T-helper 2 cell treated with Interferon-gamma antibody and Interleukin-4, amounts not matched to agents 5 μg/mL and 100 μg/mL, for 36 hours (primary cell): ENCODE measurements around the gene PTPRN2.

Experiments used
- DNase-seq: peaks from one replicate; pipeline ENCODE4 v3.0.0; 2021; ENCODE audit warnings: low spot score
- H3K27ac Mint-ChIP-seq: one replicate; pipeline ENCODE4 v1.8.0; 2021; ENCODE audit warnings: mild to moderate bottlenecking, mixed read lengths
- H3K27me3 Mint-ChIP-seq: one replicate; pipeline ENCODE4 v1.8.0; 2021; ENCODE audit warnings: low read depth, mixed read lengths
- H3K36me3 Mint-ChIP-seq: one replicate; pipeline ENCODE4 v1.8.0; 2021; ENCODE audit warnings: low read depth, mixed read lengths
- H3K4me1 Mint-ChIP-seq: one replicate; pipeline ENCODE4 v1.8.0; 2021; ENCODE audit warnings: low read depth, mixed read lengths
- H3K4me3 Mint-ChIP-seq: one replicate; pipeline ENCODE4 v1.8.0; 2022; ENCODE audit warnings: mild to moderate bottlenecking, moderate library complexity, mixed read lengths
- H3K9me3 Mint-ChIP-seq: one replicate; pipeline ENCODE4 v1.8.0; 2021; ENCODE audit warnings: mixed read lengths

PTPRN2 gene

DNA sequence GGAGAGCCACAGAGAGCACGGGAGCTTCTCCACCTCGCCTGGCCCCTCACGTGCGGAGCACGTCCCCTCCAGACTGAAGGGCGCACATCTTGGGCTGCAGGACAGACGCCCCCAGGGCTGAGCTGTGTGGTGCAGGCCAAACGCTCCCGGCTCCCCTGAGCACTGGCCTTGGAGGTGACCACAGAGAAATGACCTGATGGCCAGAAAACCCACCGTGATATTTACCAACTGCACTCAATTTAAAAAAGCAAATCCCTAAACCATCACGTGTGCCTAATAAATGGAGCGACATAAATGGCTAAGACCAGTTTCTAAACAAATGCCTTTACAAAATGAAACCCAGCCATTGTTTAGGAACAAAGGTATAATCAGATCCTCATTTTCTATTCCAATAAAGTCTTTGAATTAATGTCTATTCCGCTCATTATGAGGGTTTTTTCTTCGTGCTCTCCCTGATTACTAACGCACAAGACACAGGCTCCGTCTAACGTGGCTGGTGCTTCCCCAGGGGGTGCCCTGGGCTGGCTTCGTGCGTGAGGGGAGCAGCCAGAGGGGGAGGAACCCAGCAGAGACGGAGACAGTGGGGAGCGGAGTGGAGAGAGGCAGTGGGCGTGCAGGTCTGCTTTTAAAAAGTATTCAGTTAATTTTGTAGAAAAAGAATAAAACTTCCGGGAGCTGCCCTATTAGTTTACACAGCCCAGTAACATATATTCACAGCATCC is 1060.5 kb downstream of the PTPRN2 start:
- no peaks in the 10 kb centered on the region for H3K4me1 Mint-ChIP-seq
- DNase-seq, result no peak
- peaks cover 22% of the 10 kb centered on the region for H3K27me3 Mint-ChIP-seq
- H3K9me3 Mint-ChIP-seq, result peaks cover 7% of the 10 kb centered on the region
- H3K36me3 Mint-ChIP-seq, result no peaks in the 10 kb centered on the region
- no peak overlapping the region for H3K4me3 Mint-ChIP-seq
- no peak overlapping the region for H3K27ac Mint-ChIP-seq

DNA sequence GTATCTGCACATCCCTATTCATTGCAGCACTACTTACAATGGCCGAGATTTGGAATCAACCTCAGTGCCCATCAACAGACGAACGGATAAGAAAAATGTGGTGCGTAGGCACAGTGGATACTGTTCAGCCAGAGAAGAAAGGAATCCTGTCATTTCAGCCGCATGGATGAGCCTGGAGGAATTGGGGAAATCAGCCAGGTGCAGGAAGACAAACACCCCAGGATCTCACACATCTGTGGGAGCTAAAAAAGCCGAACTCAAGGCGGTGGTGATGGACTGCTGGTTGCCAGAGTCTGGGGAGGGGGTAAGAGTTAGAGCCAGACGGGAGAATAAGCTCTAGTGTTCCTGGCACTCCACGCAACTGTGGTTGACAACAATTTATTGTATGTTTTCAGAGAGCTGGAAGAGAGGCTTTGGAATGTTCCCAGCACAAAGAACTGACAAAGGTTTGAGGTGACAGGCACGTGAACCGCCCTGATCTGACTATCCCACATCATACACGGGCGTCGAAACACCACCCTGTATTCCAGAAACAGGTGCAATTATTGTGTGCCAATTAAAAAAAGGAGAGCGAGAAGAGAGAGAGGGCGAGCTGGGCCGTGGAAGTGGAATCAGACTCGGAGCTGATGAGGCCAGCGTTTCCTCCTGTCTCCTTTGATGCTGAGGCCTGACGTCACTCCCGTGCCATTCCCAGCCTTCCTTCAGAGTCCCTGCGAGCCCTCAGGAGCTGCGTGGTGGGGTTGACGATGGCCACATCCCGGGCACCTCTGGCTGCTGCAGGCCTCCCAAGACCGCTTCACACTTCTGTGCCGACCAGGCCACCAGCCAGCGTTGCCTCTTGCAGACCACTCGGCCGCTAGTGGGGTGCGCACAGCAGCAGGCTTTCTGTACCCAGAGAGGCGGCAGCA is 1061.4 kb downstream of the PTPRN2 start:
- H3K27ac Mint-ChIP-seq, result no peak overlapping the region
- H3K36me3 Mint-ChIP-seq, result no peaks in the 10 kb centered on the region
- H3K27me3 Mint-ChIP-seq, result peaks cover 14% of the 10 kb centered on the region
- H3K4me1 Mint-ChIP-seq, result no peaks in the 10 kb centered on the region
- no peak for DNase-seq
- no peaks in the 10 kb centered on the region for H3K9me3 Mint-ChIP-seq
- H3K4me3 Mint-ChIP-seq, result no peak overlapping the region

DNA sequence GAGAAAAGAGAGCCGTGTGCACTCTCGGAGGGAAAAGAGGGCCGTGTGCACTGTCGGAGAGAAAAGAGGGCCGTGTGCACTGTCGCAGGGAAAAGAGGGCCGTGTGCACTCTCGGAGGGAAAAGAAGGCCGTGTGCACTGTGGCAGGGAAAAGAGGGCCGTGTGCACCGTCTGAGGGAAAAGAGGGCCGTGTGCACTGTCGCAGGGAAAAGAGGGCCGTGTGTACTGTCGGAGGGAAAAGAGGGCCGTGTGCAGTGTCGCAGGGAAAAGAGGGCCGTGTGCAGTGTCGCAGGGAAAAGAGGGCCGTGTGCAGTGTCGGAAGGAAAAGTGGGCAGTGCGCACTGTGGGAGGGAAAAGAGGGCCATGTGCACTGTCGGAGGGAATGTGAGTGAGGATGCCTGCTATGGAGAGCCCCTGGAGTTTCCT is 1062.1 kb downstream of the PTPRN2 start:
- H3K9me3 Mint-ChIP-seq, result no peaks in the 10 kb centered on the region

DNA sequence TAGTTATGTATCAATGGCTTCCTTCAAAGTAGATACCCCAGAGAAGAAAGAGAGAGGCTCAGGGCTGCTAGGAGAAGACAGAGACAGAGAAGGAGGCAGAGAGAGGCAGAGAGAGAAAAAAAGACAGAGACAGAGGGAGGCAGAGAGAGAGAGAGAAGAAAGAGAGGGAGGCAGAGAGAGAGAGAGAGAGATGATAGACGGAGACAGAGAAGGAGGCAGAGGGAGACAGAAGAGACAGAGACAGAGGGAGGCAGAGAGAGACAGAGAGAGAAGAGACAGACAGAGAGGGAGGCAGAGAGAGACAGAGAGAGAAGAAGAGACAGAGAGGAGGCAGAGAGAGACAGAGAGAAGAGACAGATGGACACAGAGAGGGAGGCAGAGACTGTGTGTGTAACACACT is 1062.9 kb downstream of the PTPRN2 start:
- Mint-ChIP-seq H3K36me3 (no peaks in the 10 kb centered on the region), H3K4me3 (no peak overlapping the region), H3K27ac (peak overlapping the region; percentile 24), H3K9me3 (no peaks in the 10 kb centered on the region), H3K4me1 (no peaks in the 10 kb centered on the region), H3K27me3 (peaks cover 13% of the 10 kb centered on the region)
- DNase-seq, result no peak

More for the DNA sequence above, 1062.1 kb downstream of the PTPRN2 start:
- no peak for DNase-seq
- Mint-ChIP-seq H3K4me1 (no peaks in the 10 kb centered on the region), H3K27me3 (peaks cover 14% of the 10 kb centered on the region), H3K4me3 (no peak overlapping the region), H3K36me3 (no peaks in the 10 kb centered on the region), H3K27ac (no peak overlapping the region)

DNA sequence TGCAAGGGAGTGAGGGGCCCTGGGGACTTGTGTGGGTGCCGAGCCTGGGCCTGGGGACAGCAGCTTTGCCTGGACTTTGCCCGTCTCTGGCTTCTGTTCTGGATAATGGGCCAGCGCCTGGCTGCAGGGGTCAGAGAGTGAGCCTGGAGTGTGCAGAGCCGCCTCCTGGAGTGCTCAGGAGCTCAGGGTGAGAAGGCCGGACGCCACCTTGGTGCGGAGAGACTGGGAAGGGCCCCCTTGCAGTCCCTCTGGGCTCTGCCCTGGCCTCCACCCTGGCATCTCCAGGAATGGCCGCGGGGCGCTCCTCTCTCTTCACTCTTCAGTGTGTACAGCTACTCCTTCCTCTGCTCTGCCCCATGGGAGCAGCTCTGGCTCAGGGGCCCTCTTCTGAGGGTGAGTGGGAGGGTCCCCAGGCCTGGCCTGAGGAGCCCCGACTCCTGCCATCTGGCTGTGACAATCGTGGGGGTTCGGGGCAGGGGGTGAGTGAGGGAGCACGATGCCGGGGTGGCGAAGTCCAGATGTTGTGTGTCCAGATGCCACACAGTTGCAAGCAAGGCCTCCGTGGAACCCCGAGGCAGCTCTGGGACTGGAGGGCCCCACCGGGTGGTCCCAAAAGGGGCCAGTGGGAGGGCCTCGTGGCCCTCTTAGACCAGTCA is 1063.7 kb downstream of the PTPRN2 start:
- no peaks in the 10 kb centered on the region for H3K9me3 Mint-ChIP-seq
- DNase-seq, result no peak
- H3K27me3 Mint-ChIP-seq, result peaks cover 13% of the 10 kb centered on the region
- H3K27ac Mint-ChIP-seq, result no peak overlapping the region
- H3K4me1 Mint-ChIP-seq, result no peaks in the 10 kb centered on the region
- H3K36me3 Mint-ChIP-seq, result no peaks in the 10 kb centered on the region
- no peak overlapping the region for H3K4me3 Mint-ChIP-seq

DNA sequence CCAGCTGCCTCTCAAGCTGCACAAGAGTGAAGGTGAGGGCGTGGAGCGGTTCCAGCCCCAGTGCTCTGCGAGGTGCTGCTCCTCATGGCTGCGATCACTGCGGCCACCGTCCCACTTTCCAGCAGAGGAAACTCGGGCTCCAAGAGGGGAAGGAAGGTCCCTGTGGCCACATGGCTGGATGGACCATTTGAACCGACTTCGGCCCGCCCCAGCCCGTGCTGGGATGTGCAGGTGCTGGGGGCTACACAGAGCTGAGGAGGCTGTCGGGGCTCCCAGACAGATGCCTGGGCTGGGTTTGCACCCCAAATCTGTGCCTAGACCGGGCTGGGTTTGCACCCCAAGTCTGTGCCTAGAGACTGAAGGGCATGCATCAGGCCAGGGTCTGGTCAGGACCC is 1064.3 kb downstream of the PTPRN2 start:
- Mint-ChIP-seq H3K4me1 (no peaks in the 10 kb centered on the region), H3K27me3 (peaks cover 13% of the 10 kb centered on the region), H3K36me3 (no peaks in the 10 kb centered on the region), H3K9me3 (no peaks in the 10 kb centered on the region), H3K27ac (no peak overlapping the region), H3K4me3 (no peak overlapping the region)
- no peak for DNase-seq

DNA sequence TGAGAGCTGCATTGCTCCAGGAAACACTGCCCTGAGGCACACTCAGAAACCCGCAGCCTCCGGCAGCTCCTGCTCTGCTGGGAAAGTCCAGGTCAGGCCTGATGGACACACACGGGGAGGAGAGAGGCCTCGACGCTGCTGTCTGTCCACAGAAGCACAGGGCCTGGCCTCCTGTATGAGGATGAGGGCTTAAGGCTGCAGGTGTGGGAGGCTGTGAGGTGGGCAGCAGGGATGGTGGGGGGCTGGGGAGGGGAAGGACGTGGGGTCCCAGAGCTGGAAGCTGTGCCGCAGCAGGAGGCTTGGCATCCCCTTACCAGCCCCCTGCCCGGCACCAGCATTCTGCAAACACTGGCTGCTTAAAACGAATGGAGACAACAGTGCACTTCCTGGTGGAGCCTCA is 1064.7 kb downstream of the PTPRN2 start:
- H3K9me3 Mint-ChIP-seq, result no peaks in the 10 kb centered on the region
- H3K4me1 Mint-ChIP-seq, result no peaks in the 10 kb centered on the region
- peaks cover 13% of the 10 kb centered on the region for H3K27me3 Mint-ChIP-seq
- DNase-seq, result no peak
- no peaks in the 10 kb centered on the region for H3K36me3 Mint-ChIP-seq
- no peak overlapping the region for H3K4me3 Mint-ChIP-seq
- H3K27ac Mint-ChIP-seq, result no peak overlapping the region

DNA sequence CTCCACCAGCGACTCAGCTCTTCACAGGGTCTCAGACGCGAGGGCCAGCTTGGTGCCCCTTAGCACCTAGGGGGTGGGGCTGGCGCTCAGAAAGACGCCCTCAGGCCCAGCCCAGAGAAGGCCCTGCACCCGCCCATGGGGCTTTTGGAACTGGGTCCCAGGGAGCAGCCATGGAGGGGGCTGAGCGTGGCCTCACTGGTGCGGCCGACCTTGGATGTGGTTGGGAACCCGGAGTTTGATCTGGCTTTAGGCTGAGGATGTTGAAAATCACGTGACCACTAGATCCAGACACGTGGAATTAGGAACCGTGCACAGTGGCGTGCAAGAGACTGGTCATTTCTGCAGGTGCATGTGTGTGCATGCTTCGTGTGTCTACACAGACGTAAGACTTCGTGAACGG is 1065.4 kb downstream of the PTPRN2 start:
- Mint-ChIP-seq H3K36me3 (no peaks in the 10 kb centered on the region), H3K27ac (no peak overlapping the region), H3K4me1 (no peaks in the 10 kb centered on the region), H3K27me3 (peaks cover 13% of the 10 kb centered on the region), H3K4me3 (no peak overlapping the region), H3K9me3 (no peaks in the 10 kb centered on the region)
- DNase-seq, result no peak

DNA sequence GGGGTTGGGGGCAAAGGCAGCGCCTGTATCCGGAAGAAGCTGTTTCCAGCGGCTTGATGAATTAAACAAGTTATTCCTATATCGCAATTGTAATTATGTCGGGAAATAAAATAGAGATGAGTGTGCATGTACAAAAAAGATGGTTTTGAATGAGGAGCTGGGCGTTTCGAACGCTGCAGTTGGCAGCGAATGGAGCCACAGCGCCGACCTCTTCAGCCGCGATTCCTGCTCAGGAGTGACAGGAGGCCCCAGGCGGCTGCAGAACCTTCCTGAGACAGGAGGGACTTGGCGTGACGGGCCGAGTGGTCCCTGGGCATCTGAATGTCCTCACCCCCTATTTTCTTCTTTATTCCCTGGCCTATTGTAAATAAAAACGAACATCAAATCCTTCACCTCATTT is 1065.9 kb downstream of the PTPRN2 start:
- no peak overlapping the region for H3K4me3 Mint-ChIP-seq
- no peaks in the 10 kb centered on the region for H3K9me3 Mint-ChIP-seq
- H3K36me3 Mint-ChIP-seq, result no peaks in the 10 kb centered on the region
- H3K27ac Mint-ChIP-seq, result no peak overlapping the region
- DNase-seq, result no peak
- no peaks in the 10 kb centered on the region for H3K4me1 Mint-ChIP-seq
- peaks cover 13% of the 10 kb centered on the region for H3K27me3 Mint-ChIP-seq

DNA sequence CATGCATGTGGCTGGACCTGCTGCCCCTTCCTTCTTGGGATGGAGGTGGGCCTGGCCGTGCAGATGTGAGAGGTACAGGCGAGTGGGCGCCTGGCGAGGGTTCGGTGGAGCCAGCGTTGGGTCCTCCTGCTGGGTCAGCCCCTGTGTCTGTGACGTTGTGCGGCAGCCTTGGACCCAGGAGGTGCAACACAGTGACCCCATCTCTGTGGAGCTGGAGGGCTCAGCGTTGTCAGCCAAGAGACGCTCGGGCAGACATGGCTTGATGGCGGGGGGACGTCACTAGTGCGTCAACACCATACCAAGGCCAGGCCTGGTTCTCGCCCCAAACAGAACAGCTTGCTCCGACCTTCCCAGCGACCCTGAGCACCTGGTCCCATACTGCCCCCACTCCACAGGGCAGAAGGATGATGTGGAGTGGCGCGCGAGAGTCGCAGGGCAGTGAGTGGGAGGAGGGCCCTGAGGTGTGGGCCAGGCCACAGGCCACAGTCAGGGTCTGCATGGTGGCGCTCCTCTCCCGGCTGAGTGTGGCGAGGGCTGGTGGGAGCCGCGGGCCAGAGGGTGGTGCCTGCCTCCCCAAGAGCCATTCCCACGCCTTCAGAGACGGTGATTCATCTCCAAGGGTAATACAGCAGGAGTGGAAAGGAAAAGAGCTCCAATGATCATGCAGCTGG is 1066.4 kb downstream of the PTPRN2 start:
- no peaks in the 10 kb centered on the region for H3K36me3 Mint-ChIP-seq
- H3K27ac Mint-ChIP-seq, result no peak overlapping the region
- H3K4me3 Mint-ChIP-seq, result no peak overlapping the region
- H3K9me3 Mint-ChIP-seq, result no peaks in the 10 kb centered on the region
- no peaks in the 10 kb centered on the region for H3K4me1 Mint-ChIP-seq
- peaks cover 17% of the 10 kb centered on the region for H3K27me3 Mint-ChIP-seq
- DNase-seq, result no peak

DNA sequence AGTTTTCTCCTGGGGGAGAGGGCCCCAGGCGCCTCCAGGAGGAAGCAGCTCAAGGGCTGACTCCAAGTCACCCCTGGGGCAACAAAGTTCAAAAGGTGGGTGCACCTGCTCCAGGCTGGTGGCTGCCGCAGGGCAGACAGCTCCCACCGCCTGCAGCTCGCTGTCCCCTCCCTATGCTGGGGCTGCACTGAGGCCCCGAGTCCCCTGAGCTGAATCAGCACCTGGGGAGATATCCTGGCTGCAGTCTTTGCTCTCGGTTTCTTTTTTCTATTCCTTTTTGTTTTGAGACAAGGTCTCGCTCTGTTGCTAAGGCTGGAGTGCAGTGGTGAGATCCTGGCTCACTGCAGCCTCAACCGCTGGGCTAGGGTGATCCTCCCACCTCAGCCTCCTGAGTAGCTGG is 1067.4 kb downstream of the PTPRN2 start:
- DNase-seq, result no peak
- H3K4me3 Mint-ChIP-seq, result no peak overlapping the region
- H3K4me1 Mint-ChIP-seq, result no peaks in the 10 kb centered on the region
- H3K27me3 Mint-ChIP-seq, result peaks cover 13% of the 10 kb centered on the region
- H3K36me3 Mint-ChIP-seq, result no peaks in the 10 kb centered on the region
- no peaks in the 10 kb centered on the region for H3K9me3 Mint-ChIP-seq
- no peak overlapping the region for H3K27ac Mint-ChIP-seq

DNA sequence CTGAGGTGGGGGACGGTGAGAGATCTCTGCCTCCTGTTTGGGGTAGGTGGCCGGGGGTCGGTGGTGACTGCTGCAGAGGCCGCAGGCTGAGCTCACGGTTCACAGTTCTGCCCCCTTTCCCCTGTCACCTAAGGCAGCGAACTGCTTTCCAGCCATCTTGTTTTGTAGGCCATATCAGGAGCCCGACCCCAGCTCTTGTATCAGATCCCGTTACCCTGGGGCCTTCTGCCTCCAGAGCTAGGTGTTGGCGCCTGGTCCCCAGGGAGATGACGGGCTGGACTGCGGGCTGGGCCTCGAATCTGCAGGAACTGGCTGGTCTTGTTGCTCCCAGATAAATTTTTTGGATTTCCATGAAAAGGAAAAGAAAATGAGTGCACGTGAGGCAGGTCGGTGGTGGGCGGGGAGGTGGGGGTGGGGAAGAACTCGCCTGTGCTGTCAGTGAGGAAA is 1067.8 kb downstream of the PTPRN2 start:
- Mint-ChIP-seq H3K4me1 (no peaks in the 10 kb centered on the region), H3K27me3 (peaks cover 9% of the 10 kb centered on the region), H3K27ac (no peak overlapping the region), H3K4me3 (no peak overlapping the region), H3K9me3 (no peaks in the 10 kb centered on the region), H3K36me3 (no peaks in the 10 kb centered on the region)
- no peak for DNase-seq

DNA sequence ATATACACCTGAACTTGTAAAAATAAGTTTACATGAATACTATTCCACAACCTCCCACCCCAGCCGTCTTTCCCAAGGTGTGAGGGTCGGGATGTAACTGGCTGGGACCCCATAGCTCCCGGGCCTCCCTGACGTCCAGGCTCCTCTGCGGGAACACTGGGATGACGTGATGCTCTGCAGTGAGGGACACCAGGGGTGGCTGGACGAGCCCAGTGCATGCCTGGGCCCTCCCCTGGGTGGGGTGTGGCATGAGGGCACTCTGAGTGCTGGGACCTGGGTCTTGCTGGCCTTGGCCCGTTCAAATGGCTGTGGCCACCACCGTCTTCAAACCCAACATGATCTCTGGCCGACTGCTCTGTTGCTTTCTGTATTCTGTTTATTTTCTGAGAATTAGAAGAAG is 1068.4 kb downstream of the PTPRN2 start:
- H3K9me3 Mint-ChIP-seq, result no peaks in the 10 kb centered on the region
- no peaks in the 10 kb centered on the region for H3K36me3 Mint-ChIP-seq
- no peak for DNase-seq
- no peaks in the 10 kb centered on the region for H3K4me1 Mint-ChIP-seq
- no peak overlapping the region for H3K4me3 Mint-ChIP-seq
- H3K27me3 Mint-ChIP-seq, result peaks cover 6% of the 10 kb centered on the region
- no peak overlapping the region for H3K27ac Mint-ChIP-seq
